ENCODE results near the gene ZMYND11.
"Not testable (repeated sequence)": the region's sequence is repeated elsewhere in the genome, so short reads cannot be mapped to it uniquely, and the experiment has no call there.

The ZMYND11 gene

GRCh38 chr10:293636-294035 is 158.4 kb downstream of the ZMYND11 start:
- no peak overlapping the region for H3K4me3 ChIP-seq (replicated peaks; ENCODE audit: low read depth, low read length)
- H3K36me3 ChIP-seq (ENCODE audit: control insufficient read depth, insufficient read depth, low read length), result no peaks in the 10 kb centered on the region
- H3K27me3 ChIP-seq (replicated peaks; ENCODE audit: control insufficient read depth, insufficient read depth, low read length), result no peaks in the 10 kb centered on the region; the same call in 1 of the 2 replicates
- no peak for DNase-seq (ENCODE audit: extremely low read depth, insufficient read length)
- no peak for TF ChIP-seq CTCF (IDR thresholded peaks at IDR 0.05; ENCODE audit: insufficient read depth, low read length, poor library complexity, severe bottlenecking)

- no peaks in the 10 kb centered on the region for H3K36me3 ChIP-seq (ENCODE audit: control insufficient read depth, insufficient read depth, low read length)
- TF ChIP-seq CTCF (IDR thresholded peaks at IDR 0.05; ENCODE audit: insufficient read depth, low read length, poor library complexity, severe bottlenecking), result no peak
- DNase-seq (ENCODE audit: extremely low read depth, insufficient read length), result no peak
- no peaks in the 10 kb centered on the region; the same call in 1 of the 2 replicates for H3K27me3 ChIP-seq (replicated peaks; ENCODE audit: control insufficient read depth, insufficient read depth, low read length)
- H3K4me3 ChIP-seq (replicated peaks; ENCODE audit: low read depth, low read length), result no peak overlapping the region
These were observed 162.3 kb downstream of the ZMYND11 start for GRCh38 chr10:297567-297966.

DNA sequence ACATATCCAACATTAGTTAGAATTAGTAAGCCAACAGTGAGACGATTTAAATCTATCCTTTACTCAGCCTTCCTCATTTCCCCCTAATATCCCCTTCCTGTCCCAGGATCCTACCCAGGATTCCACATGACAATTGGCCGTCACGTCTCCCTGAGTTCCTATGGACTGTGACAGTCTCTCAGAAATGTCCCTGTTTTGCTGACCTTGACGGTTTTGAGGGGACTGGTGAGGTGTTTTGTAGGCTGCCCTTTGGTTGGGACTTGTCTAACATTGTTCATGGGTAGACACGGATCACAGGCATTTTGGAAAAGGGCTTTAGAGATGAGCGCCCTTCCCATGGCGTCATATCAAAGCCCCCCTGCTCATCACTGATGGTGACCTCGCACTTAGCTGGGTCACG is 162.8 kb downstream of the ZMYND11 start:
- no peak for TF ChIP-seq CTCF (IDR thresholded peaks at IDR 0.05; ENCODE audit: insufficient read depth, low read length, poor library complexity, severe bottlenecking)
- Histone ChIP-seq H3K36me3 (ENCODE audit: control insufficient read depth, insufficient read depth, low read length) (no peaks in the 10 kb centered on the region), H3K27me3 (replicated peaks; ENCODE audit: control insufficient read depth, insufficient read depth, low read length) (no peaks in the 10 kb centered on the region), H3K4me3 (replicated peaks; ENCODE audit: low read depth, low read length) (no peak overlapping the region)
- no peak for DNase-seq (ENCODE audit: extremely low read depth, insufficient read length)

DNA sequence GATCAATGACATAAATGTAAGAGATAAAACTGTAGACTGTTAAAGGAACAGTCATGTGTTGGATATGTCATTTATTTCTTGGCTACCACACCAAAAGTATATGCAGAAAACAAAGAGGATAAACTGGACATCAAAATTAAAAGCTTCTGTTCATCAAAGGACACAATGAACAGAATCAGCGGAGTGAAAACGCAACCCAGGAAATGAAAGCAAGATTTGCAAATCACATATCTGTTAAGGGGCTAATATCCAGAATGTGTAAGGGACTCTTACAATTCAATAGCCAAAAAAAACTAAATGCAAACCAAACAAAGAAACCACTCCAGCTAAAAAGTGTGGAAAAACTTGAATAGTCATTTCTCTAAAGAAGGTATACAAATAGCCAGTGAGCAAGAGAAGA is 164.3 kb downstream of the ZMYND11 start:
- H3K4me3 ChIP-seq (replicated peaks; ENCODE audit: low read depth, low read length), result peak overlapping the region; percentile 16
- H3K36me3 ChIP-seq (ENCODE audit: control insufficient read depth, insufficient read depth, low read length), result no peaks in the 10 kb centered on the region
- TF ChIP-seq CTCF (IDR thresholded peaks at IDR 0.05; ENCODE audit: insufficient read depth, low read length, poor library complexity, severe bottlenecking), result no peak
- H3K27me3 ChIP-seq (replicated peaks; ENCODE audit: control insufficient read depth, insufficient read depth, low read length), result no peaks in the 10 kb centered on the region
- DNase-seq (ENCODE audit: extremely low read depth, insufficient read length), result no peak

DNA sequence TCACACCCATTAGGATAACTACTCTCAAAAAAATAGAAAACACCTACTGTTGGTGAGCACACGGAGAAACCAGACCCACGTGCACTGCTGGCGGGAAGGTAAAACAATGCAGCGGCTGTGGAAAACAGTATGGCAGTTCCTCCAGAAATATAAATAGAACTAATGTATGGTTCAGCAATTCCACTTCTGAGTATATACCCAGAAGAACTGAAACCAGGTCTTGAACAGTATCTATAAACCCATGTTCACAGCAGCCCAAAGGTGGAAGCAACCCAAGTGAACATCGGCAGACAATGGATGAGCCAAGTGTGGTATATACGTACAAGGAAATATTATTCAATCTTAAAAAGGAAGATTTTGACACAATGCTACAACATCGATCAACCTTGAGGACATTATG is 164.7 kb downstream of the ZMYND11 start:
- H3K4me3 ChIP-seq (replicated peaks; ENCODE audit: low read depth, low read length), result peak overlapping the region; percentile 16
- H3K36me3 ChIP-seq (ENCODE audit: control insufficient read depth, insufficient read depth, low read length), result no peaks in the 10 kb centered on the region
- DNase-seq (ENCODE audit: extremely low read depth, insufficient read length), result peak; percentile 34
- H3K27me3 ChIP-seq (replicated peaks; ENCODE audit: control insufficient read depth, insufficient read depth, low read length), result no peaks in the 10 kb centered on the region
- TF ChIP-seq CTCF (IDR thresholded peaks at IDR 0.05; ENCODE audit: insufficient read depth, low read length, poor library complexity, severe bottlenecking), result no peak

DNA sequence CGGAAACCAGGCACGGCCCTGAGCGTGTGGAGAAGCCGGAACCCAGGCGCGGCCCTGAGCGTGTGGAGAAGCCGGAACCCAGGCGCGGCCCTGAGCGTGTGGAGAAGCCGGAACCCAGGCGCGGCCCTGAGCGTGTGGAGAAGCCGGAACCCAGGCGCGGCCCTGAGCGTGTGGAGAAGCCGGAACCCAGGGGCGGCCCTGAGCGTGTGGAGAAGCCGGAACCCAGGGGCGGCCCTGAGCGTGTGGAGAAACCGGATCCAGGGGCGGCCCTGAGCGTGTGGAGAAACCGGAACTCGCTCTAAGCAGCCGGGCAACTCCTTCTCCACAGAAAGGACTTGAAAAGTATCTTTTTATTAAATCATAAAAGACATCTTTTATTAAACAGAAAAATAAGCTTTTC is 165.3 kb downstream of the ZMYND11 start:
- H3K27me3 ChIP-seq (replicated peaks; ENCODE audit: control insufficient read depth, insufficient read depth, low read length); DNase-seq (ENCODE audit: extremely low read depth, insufficient read length); H3K4me3 ChIP-seq (replicated peaks; ENCODE audit: low read depth, low read length); H3K36me3 ChIP-seq (ENCODE audit: control insufficient read depth, insufficient read depth, low read length): not testable (repeated sequence)

Measured in GM06990 (cell line).